Myocyte (in vitro differentiated cells): ENCODE results near the gene HNF4A. TPM values are rescaled to one million over a fixed set of nuclear protein-coding genes. Genes with fewer than 3 reads are reported as not detected.

ENCODE experiments used
- DNase-seq: peaks from one replicate; pipeline ENCODE4 v3.0.0-alpha.2; 2012; ENCODE audit warnings: low read depth
- total RNA-seq: library from RNA; depleted of rRNA; stranded (reverse); fragments of >200 nt; gene quantifications from 2 replicates; pipeline ENCODE4 v1.2.3, GENCODE V29; 2014

The HNF4A gene
- total RNA-seq, 1 donor from 2014 or later, result not detected

DNA sequence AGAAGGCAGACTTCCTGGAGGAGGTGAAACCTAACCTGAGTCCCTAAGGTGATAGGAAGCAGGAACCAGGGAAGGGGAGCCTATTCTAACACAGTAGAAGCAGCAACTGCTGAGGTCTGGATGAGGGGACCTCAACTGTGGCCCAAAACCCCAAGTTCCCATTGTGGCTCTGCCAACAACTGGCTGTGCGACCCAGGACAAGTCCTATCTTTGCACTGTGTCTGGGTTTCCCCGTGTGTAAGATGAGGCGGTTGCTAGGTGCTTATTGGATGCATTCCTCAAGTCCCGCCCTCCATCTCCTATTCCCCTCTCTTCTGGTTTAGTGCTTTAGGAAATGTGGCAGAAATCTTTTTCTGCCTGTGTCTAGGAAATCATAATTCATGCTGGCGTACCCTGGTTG is 68.0 kb downstream of the HNF4A start:
- no peak for DNase-seq

DNA sequence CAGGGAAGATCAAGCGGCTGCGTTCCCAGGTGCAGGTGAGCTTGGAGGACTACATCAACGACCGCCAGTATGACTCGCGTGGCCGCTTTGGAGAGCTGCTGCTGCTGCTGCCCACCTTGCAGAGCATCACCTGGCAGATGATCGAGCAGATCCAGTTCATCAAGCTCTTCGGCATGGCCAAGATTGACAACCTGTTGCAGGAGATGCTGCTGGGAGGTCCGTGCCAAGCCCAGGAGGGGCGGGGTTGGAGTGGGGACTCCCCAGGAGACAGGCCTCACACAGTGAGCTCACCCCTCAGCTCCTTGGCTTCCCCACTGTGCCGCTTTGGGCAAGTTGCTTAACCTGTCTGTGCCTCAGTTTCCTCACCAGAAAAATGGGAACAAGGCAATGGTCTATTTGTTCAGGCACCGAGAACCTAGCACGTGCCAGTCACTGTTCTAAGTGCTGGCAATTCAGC is 68.6 kb downstream of the HNF4A start:
- DNase-seq, result no peak

DNA sequence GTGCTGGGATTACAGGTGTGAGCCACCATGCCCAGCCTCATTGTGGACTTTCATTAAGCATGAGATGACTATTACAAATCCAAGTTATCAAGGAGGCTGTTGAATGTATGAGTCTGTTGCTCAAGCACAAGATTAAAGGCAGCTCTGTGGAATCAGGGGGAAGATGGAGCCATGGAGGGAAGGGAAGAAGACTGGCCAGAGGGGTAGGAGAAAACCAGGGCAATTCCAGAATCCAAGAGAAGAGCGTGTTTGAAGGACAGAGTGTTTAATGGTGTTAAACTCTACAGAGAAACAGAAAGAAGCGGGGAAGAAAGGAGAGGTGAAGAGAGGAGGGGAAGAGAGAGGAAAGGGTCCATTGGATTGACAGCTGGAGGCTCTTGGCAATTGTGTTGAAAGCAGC is 70.4 kb downstream of the HNF4A start:
- DNase-seq, result no peak

DNA sequence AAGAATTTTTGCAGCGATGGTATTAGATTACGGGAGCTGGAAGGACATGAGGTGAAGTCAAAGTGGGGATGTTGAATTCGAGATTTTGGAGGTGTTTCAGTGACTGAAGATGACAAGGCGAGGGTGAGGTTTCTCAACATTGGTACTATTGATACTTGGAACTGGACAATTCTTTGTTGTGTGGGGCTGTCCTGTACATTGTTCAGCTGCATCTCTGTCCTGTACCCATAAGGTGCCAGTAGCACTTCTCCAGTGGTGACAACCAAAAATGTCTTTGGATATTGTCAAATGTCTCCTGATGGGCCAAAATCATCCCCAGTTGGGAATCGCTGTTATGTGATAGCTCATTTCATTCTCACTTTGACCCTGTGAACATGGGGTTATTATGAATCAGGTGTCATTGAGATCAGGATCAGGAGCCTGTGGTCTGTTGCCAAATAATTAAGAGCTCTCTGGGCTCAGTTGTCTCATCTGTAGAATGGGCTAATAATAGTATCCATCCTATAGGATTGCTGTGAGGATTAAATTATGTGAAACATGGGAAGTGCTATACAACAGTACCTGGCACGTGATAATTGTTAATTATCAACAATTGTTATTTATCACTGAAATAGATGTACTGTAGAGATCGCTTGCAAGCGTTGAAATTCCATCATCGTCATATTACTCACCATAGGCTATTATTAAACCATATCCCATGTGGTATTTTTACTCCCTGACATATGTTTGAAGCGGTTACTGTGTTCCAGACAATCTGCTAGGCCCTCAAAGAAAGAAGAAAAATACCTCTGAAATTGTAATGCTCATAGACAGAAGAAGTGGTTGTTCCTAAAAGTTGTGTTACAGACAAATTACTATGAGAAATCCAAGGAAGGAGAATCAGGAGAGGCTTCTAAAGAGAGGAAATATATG is 71.6 kb downstream of the HNF4A start:
- DNase-seq, result peak; percentile 34

DNA sequence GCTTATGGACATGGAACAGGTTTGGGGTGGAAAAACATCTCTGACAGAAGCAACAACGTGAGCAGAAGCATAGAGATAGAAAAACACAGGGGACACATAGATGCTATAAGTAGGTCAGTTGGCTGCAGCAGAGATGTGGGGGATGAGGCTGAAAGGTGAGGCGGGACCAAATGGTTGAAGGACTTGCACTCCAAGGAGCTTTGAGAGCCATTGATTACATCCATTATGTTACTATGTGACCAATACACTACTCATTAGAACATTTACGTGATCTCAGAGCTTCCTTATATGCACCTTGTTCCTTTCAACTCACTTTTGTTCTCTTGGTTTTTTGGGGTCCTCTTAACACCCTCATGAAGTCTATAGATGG is 72.3 kb downstream of the HNF4A start:
- DNase-seq, result no peak

DNA sequence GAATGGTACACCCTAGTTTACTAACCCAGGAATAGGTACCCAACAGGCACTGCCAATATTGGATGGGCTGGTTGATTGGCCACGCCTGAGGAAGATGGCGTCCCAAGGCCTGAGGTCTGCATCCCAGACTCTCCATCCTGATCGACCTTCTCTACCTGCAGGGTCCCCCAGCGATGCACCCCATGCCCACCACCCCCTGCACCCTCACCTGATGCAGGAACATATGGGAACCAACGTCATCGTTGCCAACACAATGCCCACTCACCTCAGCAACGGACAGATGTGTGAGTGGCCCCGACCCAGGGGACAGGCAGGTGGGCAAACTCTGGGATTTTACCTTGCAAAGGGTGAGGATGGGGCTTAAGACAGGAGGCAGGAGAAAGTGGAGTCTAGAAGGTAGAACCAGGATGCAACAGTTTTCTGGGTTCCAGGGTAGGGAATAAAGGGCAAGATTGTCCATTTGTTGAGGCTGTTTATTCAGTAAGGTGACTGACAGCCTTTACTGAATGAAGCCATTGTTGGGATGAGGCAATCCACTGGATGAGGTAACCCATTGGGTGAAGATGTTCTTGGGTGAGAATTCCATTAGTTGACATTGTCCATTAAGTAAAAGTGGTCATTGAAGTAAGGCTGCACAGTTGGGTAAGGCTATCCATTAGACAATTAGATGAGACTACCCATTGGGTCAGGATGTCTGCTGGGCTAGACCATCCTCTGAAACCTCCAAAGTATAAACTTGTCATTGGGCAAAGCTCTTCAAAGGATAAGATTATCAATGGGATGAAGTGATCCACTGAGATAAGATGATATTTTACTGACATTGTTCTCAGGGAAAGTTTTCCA is 72.9 kb downstream of the HNF4A start:
- no peak for DNase-seq

DNA sequence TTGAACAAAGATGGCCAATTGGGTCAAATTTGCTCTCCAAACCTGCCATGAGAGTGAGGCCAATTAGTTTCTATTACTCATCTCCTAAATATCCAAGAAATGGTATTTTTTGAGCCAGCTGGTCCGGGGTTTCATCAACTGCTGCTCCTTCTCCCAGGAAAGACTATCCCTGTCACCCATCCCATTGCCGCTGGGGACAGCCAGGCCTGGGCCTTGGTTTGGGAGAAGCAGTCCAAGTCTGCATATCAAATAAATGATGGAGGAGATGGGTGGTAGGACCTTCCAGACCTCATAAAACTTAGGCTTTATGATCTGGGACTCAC is 73.5 kb downstream of the HNF4A start:
- DNase-seq, result no peak

DNA sequence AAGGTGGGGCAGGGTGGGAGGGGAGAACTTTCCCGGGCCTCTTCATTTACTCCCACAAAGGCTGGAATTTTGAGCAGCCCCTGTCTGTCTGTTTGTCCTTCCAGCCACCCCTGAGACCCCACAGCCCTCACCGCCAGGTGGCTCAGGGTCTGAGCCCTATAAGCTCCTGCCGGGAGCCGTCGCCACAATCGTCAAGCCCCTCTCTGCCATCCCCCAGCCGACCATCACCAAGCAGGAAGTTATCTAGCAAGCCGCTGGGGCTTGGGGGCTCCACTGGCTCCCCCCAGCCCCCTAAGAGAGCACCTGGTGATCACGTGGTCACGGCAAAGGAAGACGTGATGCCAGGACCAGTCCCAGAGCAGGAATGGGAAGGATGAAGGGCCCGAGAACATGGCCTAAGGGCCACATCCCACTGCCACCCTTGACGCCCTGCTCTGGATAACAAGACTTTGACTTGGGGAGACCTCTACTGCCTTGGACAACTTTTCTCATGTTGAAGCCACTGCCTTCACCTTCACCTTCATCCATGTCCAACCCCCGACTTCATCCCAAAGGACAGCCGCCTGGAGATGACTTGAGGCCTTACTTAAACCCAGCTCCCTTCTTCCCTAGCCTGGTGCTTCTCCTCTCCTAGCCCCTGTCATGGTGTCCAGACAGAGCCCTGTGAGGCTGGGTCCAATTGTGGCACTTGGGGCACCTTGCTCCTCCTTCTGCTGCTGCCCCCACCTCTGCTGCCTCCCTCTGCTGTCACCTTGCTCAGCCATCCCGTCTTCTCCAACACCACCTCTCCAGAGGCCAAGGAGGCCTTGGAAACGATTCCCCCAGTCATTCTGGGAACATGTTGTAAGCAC is 74.1 kb downstream of the HNF4A start:
- no peak for DNase-seq

DNA sequence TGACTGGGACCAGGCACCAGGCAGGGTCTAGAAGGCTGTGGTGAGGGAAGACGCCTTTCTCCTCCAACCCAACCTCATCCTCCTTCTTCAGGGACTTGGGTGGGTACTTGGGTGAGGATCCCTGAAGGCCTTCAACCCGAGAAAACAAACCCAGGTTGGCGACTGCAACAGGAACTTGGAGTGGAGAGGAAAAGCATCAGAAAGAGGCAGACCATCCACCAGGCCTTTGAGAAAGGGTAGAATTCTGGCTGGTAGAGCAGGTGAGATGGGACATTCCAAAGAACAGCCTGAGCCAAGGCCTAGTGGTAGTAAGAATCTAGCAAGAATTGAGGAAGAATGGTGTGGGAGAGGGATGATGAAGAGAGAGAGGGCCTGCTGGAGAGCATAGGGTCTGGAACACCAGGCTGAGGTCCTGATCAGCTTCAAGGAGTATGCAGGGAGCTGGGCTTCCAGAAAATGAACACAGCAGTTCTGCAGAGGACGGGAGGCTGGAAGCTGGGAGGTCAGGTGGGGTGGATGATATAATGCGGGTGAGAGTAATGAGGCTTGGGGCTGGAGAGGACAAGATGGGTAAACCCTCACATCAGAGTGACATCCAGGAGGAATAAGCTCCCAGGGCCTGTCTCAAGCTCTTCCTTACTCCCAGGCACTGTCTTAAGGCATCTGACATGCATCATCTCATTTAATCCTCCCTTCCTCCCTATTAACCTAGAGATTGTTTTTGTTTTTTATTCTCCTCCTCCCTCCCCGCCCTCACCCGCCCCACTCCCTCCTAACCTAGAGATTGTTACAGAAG is 75.0 kb downstream of the HNF4A start:
- DNase-seq, result no peak

DNA sequence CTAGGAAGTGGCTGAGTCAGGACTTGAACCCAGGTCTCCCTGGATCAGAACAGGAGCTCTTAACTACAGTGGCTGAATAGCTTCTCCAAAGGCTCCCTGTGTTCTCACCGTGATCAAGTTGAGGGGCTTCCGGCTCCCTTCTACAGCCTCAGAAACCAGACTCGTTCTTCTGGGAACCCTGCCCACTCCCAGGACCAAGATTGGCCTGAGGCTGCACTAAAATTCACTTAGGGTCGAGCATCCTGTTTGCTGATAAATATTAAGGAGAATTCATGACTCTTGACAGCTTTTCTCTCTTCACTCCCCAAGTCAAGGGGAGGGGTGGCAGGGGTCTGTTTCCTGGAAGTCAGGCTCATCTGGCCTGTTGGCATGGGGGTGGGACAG is 75.6 kb downstream of the HNF4A start:
- no peak for DNase-seq

DNA sequence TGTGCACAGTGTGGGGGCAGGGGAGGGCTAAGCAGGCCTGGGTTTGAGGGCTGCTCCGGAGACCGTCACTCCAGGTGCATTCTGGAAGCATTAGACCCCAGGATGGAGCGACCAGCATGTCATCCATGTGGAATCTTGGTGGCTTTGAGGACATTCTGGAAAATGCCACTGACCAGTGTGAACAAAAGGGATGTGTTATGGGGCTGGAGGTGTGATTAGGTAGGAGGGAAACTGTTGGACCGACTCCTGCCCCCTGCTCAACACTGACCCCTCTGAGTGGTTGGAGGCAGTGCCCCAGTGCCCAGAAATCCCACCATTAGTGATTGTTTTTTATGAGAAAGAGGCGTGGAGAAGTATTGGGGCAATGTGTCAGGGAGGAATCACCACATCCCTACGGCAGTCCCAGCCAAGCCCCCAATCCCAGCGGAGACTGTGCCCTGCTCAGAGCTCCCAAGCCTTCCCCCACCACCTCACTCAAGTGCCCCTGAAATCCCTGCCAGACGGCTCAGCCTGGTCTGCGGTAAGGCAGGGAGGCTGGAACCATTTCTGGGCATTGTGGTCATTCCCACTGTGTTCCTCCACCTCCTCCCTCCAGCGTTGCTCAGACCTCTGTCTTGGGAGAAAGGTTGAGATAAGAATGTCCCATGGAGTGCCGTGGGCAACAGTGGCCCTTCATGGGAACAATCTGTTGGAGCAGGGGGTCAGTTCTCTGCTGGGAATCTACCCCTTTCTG is 76.2 kb downstream of the HNF4A start:
- peak; percentile 53 for DNase-seq

DNA sequence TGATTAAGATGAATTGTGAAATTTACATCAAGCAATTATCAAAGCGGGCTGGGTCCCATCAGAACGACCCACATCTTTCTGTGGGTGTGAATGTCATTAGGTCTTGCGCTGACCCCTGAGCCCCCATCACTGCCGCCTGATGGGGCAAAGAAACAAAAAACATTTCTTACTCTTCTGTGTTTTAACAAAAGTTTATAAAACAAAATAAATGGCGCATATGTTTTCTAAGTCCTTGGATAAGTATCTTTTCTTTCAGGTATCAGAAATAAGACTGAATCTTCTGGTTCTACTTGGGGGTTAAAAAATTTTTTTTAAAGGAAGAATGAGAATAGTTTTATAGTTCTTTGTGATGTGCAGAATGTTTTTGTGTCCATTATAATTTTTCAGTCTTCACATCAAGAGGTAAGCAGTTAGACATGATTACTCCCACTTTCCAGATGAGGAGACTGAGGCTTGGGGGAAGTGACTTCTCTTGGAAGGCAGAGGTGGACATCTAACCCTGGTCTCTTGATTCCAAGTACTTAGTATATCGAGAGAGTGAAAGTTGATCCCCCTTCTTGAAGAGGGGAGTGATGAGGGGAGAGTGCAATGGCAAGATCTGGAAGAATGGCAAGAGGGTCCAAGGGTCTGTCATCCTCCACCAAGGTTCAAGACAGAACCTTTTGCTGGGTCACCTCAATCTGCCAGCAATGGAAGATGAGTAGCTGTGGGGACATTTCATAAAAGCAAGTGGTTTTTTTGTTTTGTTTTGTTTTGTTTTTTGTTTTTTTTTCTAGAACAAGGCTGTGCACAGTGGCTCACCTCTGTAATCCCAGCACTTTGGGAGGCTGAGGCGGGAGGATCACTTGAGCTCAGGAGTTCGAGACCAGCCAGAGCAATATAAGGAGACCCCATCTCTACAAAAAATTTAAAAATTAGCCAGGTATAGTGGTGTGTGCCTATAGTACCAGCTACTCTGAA is 77.4 kb downstream of the HNF4A start:
- no peak for DNase-seq

DNA sequence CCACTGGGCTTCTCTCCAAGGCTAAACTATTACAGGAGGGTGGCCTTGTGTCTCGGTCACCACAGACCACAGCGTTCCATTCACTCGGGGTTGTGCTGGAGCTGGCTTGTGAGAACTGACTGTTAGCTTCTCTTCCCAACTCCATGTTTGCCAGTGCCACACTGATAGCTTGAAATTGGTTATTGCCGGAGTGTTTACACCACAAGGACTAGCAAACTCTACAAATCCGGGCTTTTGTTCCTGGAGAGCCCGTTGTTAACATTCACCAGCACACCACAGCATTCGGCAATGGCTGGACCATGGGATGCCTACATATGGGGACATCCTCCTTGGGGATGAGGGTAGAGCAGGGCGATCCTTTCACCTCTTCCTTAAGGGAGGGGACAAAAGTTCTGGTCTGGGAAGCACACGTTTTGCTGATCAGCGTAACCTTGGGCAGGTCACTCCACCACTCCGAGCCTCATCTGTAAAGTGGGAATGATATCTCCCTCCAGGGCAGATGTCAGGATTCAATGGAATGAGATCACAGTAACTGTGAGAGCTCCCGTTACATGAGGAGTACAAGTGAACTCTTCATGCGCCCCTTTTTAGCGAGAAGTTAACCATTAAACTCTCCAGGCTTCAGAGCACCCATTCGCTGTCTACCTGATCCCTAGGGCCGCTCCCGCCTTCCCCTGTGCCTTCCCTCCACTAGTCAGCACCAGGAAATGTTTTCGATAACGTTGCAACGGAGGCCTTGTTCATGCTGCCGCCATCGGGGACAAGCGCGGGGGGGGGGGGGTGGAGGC is 78.4 kb downstream of the HNF4A start:
- peak; percentile 77 for DNase-seq

DNA sequence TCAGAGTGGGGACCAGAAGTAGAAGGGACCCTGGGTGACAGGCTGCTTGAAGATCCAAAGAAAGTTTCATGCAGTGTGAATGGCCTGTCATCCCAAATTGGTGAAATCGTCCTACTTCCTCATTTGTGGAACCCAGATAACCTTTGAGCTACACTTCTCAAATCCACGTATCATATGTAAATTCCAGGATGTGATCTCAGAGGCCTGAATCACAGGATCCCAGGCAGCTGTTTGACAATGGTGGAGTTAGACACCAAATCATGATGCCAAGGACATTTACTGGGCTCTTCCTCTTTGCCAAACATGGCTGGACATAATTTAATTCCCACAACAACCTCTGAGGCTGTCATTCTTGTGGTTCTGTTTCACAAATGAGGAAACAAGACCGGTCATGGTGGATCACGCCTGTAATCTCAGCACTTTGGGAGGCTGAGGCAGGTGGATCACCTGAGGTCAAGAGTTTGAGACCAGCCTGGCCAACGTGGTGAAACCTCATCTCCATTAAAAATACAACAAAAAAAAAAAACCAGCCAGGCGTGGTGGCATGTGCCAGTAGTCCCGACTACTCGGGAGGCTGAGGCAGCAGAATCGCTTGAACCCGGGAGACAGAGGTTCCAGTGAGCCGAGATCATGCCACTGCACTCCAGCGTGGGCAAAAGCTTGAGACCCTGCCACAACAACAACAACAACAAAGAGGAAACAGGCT is 80.3 kb downstream of the HNF4A start:
- peak; percentile 60 for DNase-seq

DNA sequence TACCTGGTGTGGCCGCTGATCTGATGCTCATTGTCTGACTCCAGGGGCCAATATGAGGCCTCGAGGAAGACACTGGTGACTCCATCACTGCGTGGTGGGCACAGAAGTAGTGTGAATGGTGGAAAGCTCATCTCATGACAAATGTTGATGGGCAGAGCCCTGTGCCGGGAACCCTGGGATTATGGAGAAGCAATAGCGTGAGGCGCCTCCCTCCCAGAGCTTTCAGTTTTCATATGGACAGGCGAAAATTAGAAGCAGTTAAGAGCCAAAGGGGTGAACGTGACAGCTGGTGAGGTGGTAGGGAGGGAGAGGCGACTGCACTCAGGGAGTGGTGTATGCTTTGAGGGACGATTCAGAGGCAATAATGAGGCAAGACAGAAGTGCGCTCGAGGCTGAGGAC is 80.9 kb downstream of the HNF4A start:
- DNase-seq, result no peak

DNA sequence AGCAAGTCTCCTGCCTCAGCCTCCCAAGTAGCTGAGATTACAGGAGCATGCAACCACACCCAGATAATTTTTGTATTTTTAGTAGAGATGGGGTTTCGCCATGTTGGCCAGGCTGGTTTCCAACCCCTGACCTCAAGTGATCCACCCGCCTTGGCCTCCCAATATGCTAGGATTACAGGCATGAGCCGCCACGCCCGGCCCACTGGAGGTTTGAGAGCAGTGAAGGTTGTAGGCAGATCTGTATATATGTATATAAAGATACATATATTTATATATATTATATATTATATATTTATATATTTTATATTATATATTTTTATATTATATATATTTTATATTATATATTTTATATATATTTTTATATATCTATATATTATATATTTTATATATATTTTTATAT is 82.0 kb downstream of the HNF4A start:
- DNase-seq, result peak; percentile 58

DNA sequence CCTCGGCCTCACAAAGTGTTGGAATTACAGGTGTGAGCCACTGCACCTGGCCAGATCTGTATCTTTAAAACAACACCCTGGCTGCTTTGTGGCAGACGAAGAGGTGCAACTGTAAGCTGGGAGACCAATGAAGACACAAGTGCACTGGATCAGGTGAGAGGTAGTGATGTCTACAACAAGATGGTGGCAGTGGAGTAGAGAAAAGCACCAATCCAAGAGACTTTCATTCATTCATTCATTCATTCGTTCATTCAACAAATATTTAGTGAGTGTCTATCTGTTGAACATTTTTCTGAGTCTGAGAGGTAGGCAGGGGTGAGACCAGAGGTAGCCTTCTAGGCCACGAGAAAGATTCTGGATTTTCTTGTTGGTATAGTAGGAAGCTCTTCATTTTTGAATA is 83.3 kb downstream of the HNF4A start:
- DNase-seq, result no peak
